Loucy (cell line): ENCODE results near the gene SPATA13.

ENCODE experiments used
- CTCF ChIP-seq: fragments of 200-600 bp; sonication (generic); conservative IDR thresholded peaks from 2 replicates; pipeline ENCODE4 v1.5.1; 2014; ENCODE audit warnings: mild to moderate bottlenecking, antibody characterized with exemption, low read length
- EZH2phosphoT487 ChIP-seq: fragments of 200-600 bp; IDR thresholded peaks from 2 replicates; pipeline ENCODE4 v1.6.1; 2018; ENCODE audit warnings: antibody characterized with exemption, mild to moderate bottlenecking, moderate library complexity, borderline replicate concordance

- TF ChIP-seq EZH2phosphoT487 (no peak), CTCF (no peak)
These were observed 91.6 kb downstream of the SPATA13 start for GRCh38 chr13:24252136-24252535.
